HG03066 (cell line): ENCODE results near the gene CCDC154.

Experiments
- ATAC-seq: cut with Tn5 transposase; IDR thresholded peaks from one replicate; pipeline ENCODE4 v1.9.1; 2021; ENCODE audit warnings: low read depth; ENCODE audit not compliant: unreplicated experiment

Gene CCDC154

DNA sequence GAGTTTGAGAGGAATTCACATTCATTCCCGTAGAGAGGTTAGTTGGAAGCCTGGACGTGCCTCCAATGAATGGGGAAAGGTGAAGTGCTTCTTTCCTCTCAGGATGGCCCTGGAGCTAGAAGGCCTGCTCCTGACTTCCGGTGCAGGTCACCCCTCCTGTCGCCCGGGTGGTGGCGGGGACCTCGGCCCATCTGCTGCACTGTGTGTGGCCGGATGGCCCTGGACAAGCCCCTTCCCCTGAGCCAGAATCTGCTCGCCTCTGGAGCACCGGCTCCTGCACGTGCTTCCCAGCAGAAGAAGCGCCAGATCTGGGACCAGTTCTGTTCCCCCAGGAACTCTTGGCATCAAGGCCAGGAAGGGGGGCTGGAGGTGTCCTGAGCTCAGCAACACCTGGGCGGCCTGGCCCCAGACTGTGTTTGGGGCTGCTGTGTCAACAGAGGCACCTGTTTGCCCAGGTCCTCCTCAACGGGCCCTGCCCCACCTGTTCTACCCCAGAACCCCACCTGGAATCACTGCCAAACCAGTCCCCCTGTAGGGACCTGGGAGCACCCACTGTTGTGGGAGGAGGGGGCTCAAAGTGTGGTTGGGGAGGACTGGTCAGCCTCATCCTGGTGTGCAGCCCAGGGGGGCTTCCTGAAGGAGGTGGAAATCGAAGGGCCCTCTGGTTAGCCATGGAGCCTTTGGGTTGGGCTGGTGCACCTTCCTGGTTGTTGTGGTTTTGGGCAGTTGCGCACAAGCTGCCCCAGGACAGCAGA is 18.6 kb downstream of the CCDC154 start:
- ATAC-seq, result no peak

DNA sequence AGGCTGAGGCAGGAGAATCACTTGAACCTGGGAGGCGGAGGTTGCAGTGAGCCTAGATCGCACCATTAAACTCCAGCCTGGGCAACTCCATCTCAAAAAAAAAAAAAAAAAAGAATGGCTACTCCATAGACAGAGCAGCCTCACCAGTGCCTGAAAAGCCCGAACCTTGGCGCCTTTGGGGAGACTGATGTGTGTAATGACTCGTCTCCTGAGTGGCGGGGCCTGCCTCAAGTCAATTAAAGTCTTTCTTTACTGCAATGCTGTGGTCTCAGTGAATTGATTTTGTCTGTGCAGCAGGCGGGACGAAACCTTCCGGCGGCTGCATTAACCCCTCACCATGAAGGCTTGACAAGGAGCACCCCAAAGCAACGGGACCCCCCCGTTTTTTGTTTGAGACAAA is 20.3 kb downstream of the CCDC154 start:
- ATAC-seq, result no peak

DNA sequence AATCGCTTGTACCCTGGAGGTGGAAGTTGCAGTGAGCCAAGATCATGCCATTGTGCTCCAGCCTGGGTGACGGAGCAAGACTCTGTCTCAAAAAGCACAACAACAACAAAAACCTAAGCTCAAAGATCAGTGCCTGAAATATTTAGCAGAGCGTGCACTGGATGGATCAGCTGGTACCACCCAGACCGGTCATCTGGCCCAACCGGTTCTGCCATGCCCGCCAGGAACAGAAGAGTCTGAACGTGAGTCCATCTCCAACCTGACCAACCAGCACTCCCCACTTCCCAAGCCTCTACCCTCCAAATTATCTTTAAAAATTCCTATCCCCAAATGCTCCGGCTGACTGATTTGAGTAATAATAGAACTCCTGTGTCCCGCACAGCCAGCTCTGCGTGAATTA is 22.3 kb downstream of the CCDC154 start:
- no peak for ATAC-seq

DNA sequence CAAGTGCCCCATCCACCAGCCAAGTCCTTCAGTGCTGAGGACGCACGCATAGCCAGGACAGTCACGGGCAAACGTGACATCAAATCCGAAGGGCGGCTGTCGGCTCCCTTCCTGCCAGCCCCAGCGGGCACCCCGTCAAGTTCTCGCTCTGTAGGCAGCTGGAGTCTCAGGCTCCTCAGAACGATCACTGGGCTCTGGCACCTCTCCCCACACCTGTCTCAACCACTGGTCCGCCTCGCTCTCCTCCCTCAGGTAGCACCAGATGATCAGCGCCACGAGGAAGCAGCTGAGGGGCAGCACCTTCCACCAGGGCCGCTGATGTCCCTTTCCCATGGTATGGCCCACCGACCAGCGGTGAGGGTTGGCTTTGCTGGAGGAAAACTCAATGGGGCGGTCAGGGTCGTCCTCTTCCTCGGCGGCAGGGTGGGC is 24.2 kb downstream of the CCDC154 start:
- peak; percentile 2 for ATAC-seq

DNA sequence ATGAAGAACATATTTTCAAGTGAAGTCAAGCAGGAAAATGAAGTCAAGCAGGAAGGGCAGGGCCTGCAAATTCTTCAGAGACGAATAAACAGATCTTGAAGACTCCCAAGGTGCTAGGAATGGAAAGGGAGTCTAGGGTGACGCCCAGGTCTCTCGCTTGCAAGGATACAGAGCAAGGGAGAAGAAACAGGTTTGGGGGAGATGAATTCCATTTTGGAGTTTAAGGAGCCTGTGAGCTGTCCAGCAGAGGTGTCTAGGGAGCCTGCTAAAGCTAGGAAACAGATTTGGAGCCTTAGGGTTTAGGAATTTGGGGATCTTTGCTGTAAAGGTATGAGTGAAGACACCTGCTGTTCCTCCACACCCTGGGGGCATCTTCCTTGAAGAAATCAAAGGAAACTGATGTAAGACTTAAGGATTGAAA is 27.8 kb downstream of the CCDC154 start:
- no peak for ATAC-seq

DNA sequence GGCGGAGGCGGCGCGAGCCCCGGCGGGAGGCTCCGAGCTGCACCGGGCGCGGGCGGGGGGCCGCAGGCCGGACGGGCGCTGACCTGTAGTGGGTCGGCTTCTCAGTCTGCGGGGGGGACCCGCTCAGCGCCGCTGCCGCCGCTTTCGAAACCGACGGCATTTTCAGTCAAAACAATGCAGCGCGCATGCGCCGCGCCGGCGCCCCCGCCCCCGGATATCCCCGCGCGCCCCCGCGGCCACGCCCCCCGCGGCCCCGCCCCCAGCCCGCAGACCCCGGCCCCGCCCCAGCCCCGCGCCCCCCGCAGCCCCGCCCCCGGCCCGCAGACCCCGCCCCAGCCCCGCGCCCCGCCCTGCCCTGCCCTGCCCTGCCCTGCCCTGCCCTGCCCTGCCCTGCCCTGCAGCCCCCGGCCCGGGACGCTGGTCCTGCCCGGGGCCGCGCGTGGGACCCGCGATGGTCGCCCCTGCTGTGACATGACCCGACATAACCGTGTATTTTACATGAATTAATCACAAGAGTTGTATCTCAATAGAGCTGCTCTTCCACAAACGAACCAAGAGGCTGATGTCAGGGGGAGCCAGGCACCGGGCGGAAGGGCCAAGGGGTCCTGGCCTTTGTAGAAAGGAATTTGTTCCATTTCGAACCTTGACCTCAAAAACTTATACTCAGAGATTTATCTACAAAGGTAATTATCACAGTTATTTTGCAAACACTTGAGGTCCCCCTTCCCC is 29.7 kb downstream of the CCDC154 start, which contains the start of gene UNKL:
TSS of gene UNKL (minus strand) at position 173 of the 729 bp plus-strand sequence. CDS start at position 160, 13 bp downstream.
- ATAC-seq, result no peak

DNA sequence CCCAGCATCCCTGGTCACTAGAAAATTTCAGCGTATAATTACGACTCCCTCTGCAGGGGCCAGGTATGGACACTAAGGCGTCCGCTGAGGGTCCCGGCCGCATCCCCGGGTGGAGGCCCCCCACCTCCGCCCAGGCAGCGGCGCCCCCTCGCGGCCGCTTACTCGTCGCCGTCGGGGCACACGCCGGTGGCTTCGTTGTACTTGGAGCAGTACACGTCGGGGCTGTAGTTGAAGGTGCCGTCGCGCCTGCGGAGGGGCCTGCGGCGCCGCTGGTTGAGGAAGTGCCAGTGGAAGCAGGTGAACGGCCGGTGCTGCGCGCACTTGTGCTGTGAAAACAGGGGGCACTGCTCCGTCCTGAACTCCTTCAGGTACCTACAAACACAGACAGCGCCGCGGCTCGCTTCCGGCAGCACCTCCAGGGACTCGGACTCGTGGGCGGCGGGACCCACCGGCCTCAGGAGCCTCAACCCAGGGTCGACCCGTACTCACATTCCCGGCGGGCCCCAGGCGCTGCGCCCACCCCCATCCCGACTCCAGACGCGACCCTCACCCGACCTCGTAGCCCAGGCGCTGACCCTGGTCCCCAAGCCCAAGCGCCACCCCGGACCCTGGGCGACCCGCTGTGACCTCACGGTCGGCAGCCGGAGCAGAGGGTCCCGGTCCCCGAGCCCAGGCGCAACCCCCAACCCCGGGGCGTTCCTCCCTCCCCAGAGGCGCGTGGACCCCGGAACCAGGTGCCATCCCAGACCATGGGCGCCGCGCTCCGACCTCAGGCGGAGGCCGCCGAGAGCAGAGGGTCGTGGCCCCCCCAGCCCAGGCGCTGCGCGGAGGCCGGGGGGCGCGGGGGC is 30.4 kb downstream of the CCDC154 start:
- no peak for ATAC-seq

DNA sequence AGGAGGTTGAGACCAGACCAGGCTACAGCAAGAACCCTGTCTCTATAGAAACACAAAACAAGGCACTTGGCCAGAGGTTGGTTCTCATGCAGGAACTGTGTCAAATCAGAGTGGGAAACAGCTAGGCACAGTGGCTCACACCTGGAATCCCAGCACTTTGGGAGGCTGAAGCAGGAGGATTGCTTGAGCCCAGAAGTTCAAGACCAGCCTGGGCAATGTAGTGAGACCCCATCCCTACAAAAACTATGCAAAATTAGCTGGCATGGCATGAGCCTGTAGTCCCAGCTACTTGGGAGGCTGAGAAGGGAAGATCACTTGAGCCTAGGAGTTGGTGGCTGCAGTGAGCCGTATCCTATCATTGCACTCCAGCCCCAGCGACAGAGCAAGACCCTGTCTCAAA is 31.5 kb downstream of the CCDC154 start:
- no peak for ATAC-seq

DNA sequence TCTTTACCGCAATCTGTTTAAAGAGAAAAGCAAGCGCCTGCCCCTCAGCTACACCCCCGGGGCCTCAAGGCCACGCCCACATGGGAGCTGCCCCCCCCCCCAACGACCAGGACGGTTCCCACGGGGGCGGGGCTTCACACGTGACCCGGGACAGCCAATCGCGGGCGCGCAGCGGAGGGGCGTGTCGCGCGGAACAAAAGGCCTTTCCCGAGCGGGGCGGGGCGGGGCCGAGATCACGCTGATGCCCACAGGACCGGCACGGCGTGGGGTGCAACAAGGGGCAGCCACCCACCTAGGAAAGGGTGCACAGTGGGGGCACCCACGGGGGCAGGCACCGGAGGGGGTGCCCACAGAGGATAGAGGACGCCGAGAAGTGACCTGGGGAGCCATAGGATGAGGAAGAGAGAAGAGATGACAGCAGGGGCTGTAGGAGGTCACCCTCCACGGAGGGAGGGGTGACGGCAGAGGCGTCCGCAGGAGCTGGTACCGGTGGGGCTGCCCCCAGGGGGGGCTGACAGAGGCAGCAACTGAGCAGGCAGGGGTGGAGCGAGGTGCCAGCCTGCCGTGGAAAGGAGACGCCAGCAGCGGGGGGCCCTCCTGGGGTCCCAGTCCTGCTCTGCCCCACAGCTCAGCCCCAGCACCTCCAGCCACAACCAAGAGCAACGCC is 36.1 kb downstream of the CCDC154 start:
- ATAC-seq, result peak; percentile 73

DNA sequence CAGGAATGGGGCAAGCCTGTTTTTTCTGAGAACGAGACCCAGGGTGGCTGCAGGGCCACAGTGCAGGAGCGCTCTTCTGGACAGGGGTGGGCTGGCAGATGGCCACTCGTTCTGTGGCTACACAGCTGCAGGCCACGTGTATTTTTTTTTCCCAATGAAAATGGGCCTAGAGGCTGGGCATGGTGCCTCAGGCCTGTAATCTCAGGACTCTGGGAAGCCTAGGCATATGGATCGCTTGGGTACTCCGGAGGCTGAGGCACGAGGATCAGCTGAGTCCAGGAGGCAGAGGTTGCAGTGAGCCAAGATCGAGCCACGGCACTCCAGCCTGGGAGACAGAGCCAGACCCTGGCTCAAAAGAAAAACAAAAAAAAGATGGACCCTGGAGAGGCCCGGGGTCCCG is 36.6 kb downstream of the CCDC154 start:
- no peak for ATAC-seq

DNA sequence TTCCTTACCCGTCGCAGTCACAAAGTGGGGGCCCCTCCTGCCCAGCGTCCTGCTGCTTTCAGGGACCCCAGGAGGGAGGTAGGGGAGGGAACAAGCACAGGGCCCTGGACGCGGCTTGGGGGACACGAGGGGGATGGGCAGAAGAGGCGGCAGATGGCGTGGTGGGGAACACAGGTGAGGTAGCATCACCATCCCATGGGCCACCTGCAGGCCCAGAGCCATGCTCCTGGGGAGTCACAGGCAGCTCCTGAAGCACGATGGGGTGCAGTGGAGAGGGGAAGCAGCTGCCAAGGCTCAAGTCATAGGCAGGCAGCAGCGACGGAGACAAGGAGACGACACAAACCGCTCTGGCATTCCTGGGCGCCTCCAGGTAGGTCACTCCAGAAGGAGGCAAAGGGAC is 40.6 kb downstream of the CCDC154 start:
- no peak for ATAC-seq

DNA sequence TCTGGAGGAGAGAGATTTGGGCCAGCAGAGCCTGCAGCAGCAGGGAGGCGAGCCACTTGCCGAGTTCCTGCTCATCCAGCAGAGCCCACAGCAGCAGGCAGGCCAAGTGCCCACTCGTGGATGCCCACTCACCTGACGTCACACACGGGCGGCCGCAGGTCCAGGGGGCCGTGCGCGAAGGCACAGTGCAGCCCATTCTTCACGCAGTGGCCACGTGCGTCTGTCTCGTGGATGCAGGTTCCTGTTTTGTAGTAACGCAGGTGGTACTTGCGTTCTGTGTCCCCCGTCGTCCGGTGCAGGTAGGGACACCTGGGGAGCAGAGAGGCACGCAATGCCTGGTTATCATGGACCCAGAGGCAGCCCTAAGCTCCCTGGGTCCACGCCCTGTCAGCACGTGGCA is 41.3 kb downstream of the CCDC154 start:
- no peak for ATAC-seq

DNA sequence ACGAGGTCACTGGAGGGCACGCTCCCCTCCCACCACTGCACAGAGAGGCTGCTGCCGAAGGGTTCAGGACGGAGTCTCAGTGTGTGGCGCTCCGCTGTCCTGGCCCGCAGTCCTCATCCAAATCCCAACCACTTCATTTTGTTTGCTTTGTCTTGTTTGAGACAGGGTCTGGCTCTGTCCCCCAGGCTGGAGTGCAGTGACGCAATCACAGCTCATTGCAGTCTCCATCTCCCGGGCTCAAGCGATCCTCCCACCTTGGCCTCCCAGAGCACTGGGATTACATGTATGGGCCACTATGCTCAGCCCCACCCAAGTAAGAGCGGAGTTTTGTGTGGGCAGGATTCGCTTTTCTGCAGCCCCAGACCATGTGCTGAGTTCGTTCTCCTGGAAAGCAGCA is 42.6 kb downstream of the CCDC154 start:
- ATAC-seq, result no peak

DNA sequence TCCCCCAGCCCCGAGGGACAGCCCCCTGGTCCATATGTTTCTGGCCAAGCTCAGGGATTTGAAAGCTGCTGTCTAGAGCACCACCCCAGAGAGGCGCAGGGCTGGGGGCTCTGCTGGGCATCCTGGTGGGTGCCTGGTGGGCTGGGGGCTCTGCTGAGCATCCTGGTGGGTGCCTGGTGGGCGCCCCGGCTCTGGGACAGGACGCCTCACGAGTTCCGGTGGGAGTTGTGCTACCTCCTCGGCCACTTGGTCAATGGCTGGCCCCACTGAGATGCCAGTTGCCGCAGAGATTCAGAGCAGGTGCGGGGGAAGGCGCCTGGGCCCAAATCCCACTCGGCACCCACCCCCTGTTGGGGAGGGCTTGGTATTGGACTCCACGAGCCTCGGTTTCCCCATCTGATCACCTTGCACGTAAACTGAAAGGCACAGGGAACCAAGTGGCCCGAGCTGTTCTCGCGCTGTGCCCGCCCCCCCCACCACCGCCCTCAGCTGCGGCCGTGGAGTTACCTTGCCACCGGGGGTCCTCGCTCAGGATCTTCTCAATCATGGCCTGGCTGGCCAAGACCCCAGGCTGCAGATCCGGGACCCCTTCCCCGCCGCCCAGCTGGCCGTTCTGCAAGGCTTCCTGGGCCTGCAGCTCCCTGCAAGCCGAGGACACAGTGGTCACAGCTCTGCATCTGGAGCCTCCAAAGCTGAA is 43.1 kb downstream of the CCDC154 start:
- no peak for ATAC-seq

DNA sequence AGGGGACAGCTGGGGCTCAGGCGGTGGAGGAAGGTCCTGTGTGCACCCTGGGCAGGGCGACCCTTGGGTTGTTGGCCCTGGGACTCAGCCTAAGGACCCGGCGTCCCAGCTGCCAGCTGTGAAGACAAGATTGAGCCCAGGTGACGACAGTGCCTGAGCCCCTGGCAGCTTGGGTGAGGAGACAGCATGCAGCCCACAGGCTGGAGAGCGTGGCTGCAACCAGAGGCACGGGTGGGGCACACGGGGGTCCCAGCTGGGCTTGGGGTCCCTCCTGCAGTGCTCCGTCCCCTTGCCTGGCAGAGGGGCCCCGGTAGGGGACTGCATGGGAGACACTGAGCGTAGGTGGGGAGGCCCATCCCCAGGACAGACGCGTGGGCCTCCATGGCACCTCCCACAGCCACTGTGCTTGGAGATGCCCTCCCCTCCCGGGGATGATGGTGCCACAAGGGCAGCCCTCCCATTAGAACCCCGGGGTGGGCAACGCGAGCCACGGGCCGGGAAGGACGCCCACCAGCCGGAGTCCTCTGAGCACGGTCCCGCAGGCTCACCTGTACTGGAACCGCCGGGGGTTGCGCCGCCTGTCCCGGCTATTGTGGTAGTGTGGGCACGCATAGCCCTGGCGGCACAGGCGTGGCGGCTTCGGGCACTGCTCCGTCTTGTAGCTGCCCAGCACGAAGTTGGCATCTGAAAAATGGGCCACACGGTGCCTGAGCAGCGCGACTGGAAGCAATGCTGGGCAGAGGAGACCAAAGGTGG is 45.4 kb downstream of the CCDC154 start:
- ATAC-seq, result no peak

DNA sequence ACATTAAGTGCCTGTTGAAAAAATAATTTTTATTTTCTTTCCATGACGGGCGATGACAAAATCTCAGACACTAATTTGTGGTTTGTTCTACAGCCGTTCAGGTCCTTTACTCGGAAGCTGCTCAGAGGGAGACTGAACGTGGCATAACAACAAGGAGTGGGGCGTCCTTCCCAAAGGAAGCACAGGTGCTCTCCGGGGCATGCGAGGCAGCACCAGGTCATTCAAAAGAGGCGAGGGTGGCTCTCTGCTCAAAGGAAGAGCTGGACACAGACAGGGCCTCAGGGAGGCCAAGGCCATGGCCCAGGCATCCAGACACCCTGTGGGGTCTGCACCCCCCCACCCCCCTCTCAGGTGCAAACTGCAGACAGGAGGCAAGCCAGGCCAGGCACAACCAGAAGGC is 46.0 kb downstream of the CCDC154 start:
- no peak for ATAC-seq

DNA sequence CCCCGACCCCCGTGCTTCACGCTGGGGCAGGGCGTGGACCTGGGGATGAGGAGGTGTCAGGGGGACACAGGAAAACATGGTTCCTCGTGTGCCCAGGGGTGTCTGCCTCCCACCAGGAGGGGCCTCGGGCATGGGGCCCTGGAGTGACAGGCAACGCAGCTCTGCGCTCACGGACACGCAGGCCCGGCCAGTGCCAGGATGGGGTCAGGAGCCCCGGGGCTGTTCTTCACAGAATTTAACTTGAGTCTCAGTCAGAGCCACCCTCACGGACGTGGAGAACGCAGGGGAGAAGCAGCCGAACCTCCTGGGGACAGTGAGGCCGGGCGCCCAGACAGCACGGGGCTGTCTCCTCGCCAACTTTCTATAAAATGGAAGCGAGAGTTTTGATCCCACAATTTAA is 46.6 kb downstream of the CCDC154 start:
- ATAC-seq, result no peak

DNA sequence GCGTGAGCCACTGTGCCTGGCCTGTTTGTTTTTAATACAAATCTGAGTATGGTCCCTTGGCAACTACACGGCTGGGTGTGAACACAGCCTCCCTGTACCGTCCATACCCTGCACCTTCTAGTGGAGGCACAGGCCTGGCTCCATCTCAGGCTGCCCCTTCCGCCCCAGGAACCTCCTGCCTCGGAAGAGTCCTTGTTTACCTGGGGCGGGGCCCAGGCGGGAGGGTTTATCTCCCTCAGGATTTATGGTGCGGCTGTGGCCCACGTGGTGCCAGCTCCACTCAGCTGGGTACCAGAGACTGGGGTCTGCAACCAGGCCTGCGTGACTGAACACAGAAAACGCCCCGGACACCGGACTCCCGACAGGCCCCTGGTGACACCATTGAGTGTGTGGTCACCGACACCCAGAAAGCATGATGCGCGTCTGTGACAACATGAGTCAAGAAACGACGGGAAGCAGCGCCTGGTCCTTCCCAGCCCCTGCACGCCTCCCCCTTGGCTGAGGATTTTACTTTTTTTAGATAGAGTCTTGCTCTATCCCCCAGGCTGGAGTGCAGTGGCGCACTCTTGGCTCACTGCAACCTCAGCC is 48.8 kb downstream of the CCDC154 start:
- no peak for ATAC-seq

DNA sequence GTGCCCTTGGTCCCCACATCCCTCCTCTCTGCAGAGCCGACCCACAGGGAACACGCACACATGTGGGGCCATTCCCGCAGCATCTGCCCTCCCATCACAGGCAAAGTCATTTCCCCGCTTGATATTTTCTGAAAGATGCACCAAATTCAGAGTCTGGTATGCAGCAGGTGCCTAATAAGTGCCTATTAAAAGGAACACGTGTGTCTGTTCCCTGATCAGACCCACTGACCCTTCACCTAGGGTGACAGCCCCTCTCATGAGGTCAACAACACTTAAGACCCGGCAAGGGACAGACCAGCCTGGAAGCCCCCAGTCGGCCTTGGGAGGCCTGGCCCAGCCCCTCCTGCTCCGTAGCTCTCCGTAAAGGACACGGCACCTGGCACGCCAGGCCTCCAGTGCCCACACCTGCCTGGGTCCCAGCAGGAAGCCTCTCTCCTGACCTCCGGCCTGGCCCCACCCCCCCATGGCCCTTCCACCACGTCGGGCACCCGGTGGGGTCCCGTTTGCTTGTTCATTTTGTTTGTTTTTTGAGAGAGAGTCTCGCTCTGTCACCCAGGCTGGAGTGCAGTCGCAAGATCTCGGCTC is 49.9 kb downstream of the CCDC154 start:
- no peak for ATAC-seq
